Smooth muscle cell (in vitro differentiated cells): ENCODE data around the gene ALOX5AP. TPM values are rescaled to one million over a fixed set of nuclear protein-coding genes. Genes with fewer than 3 reads are reported as not detected.

Source experiments
- DNase-seq: peaks from one replicate; lab custom pipeline; 2025; ENCODE audit not compliant: unreplicated experiment; lab: John Stamatoyannopoulos, UW
- H2AFZ ChIP-seq: fragments of 200-600 bp; sonication (generic); 2 replicates; pipeline ENCODE4 v1.6.0; 2016; ENCODE audit warnings: antibody characterized with exemption, low read depth, mild to moderate bottlenecking
- H3F3A ChIP-seq: fragments of 200-600 bp; sonication (generic); 2 replicates; pipeline ENCODE4 v1.6.0; 2017; ENCODE audit warnings: antibody characterized with exemption, low read depth
- H3K27ac ChIP-seq: fragments of 200-600 bp; sonication (generic); 2 replicates; pipeline ENCODE4 v1.5.1; 2016; ENCODE audit warnings: low read depth, mild to moderate bottlenecking
- H3K27me3 ChIP-seq: fragments of 200-600 bp; sonication (generic); 2 replicates; pipeline ENCODE4 v1.6.1; 2016; ENCODE audit warnings: low read depth, mild to moderate bottlenecking
- H3K36me3 ChIP-seq: fragments of 200-600 bp; sonication (generic); 2 replicates; pipeline ENCODE4 v1.5.1; 2016; ENCODE audit warnings: low read depth
- H3K4me1 ChIP-seq: fragments of 200-600 bp; sonication (generic); 2 replicates; pipeline ENCODE4 v1.5.1; 2016; ENCODE audit warnings: low read depth
- H3K4me2 ChIP-seq: fragments of 200-600 bp; sonication (generic); 2 replicates; pipeline ENCODE4 v1.6.0; 2016; ENCODE audit warnings: mild to moderate bottlenecking
- H3K4me3 ChIP-seq: fragments of 200-600 bp; sonication (generic); 2 replicates; pipeline ENCODE4 v1.5.1; 2016; ENCODE audit warnings: mild to moderate bottlenecking
- H3K79me2 ChIP-seq: fragments of 200-600 bp; sonication (generic); 2 replicates; pipeline ENCODE4 v1.6.0; 2016; ENCODE audit warnings: low read depth, mild to moderate bottlenecking
- H3K9ac ChIP-seq: fragments of 200-600 bp; sonication (generic); 2 replicates; pipeline ENCODE4 v1.6.0; 2016; ENCODE audit warnings: low read depth
- H3K9me3 ChIP-seq: fragments of 200-600 bp; sonication (generic); replicated peaks from 2 replicates; pipeline ENCODE4 v1.5.1; 2016; ENCODE audit warnings: low read depth
- H4K20me1 ChIP-seq: fragments of 200-600 bp; sonication (generic); 2 replicates; pipeline ENCODE4 v1.6.0; 2016; ENCODE audit warnings: low read depth
- WGBS: methylation state at CpG from one replicate; pipeline ENCODE4 v1.1.7; 2016; ENCODE audit warnings: low lambda C conversion rate; 5-methylcytosine and 5-hydroxymethylcytosine counted together
- polyA plus RNA-seq: library from polyadenylated mRNA; unstranded; fragments of >200 nt; fragmentation: Nextera tagmentation; extraction: Ambion mirVana; gene quantifications from 2 replicates; pipeline ENCODE4 v1.2.1, GENCODE V29; 2016
- total RNA-seq: library from RNA; depleted of rRNA; stranded (reverse); fragments of >200 nt; gene quantifications from 2 replicates; pipeline ENCODE4 v1.2.3, GENCODE V29; 2014
- TF ChIP-seq, protein P1 (sequence below): fragments of 200-600 bp; sonication (generic); IDR thresholded peaks from 2 replicates; pipeline ENCODE4 v1.5.1; 2017; ENCODE audit warnings: borderline replicate concordance, mild to moderate bottlenecking, antibody characterized with exemption; ENCODE audit not compliant: insufficient read depth, poor library complexity, severe bottlenecking

The ALOX5AP gene
- total and polyA plus RNA-seq, 2 experiments from 2014 or later = 0.22 TPM; not detected in 1

DNA sequence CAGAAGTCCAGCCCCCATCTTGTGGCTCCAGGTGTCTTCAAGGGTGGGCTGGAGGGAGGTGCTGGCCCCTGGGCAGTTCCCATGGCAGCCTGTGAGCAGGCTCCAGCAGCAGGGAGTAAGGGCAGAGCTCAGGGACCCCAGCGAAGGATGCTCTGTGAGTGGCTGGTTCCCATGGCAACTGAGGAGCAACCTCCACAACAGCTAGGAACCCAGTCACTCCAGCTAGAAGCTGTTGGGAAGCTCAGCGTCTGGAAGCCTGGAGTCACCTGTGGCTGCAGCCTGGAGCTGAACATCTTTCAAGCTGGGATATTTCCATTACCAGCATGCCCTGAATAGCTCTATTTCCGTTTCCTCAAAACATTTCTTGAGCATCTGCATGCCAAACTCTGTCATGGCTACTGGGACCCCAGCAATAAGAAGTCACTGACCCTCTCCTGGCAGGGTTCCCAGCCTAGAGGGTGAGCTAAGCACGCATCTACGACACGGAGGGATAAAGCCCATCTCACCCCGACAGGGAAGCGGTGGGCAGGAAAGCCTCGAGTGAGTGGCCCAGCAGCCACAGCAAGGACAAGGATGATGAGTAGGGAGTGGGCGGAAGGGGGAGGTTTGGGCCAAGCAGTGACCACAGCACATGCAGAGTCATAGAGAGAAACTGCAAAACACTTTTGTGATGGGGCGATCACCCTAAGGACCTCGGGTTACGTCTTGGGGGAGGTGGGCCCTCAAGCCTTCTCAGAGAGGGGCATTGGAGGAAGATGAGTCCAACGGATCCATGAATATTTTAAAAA is 52.6 kb downstream of the ALOX5AP start:
- Histone ChIP-seq H3K9me3 (no peaks in the 10 kb centered on the region), H3K4me2 (no peak overlapping the region), H2AFZ (no peak overlapping the region), H3K27me3 (no peaks in the 10 kb centered on the region), H3K4me3 (no peak overlapping the region), H3K9ac (no peak overlapping the region), H3K79me2 (no peaks in the 10 kb centered on the region), H3K4me1 (peaks cover 8% of the 10 kb centered on the region), H3K36me3 (no peaks in the 10 kb centered on the region), H3K27ac (no peak overlapping the region), H3F3A (no peaks in the 10 kb centered on the region), H4K20me1 (no peaks in the 10 kb centered on the region)
- WGBS = 72% methylated on average over 14 of the region's 14 CpGs
- TF ChIP-seq, protein P1, sequence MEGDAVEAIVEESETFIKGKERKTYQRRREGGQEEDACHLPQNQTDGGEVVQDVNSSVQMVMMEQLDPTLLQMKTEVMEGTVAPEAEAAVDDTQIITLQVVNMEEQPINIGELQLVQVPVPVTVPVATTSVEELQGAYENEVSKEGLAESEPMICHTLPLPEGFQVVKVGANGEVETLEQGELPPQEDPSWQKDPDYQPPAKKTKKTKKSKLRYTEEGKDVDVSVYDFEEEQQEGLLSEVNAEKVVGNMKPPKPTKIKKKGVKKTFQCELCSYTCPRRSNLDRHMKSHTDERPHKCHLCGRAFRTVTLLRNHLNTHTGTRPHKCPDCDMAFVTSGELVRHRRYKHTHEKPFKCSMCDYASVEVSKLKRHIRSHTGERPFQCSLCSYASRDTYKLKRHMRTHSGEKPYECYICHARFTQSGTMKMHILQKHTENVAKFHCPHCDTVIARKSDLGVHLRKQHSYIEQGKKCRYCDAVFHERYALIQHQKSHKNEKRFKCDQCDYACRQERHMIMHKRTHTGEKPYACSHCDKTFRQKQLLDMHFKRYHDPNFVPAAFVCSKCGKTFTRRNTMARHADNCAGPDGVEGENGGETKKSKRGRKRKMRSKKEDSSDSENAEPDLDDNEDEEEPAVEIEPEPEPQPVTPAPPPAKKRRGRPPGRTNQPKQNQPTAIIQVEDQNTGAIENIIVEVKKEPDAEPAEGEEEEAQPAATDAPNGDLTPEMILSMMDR = no peak
- no peak for DNase-seq

DNA sequence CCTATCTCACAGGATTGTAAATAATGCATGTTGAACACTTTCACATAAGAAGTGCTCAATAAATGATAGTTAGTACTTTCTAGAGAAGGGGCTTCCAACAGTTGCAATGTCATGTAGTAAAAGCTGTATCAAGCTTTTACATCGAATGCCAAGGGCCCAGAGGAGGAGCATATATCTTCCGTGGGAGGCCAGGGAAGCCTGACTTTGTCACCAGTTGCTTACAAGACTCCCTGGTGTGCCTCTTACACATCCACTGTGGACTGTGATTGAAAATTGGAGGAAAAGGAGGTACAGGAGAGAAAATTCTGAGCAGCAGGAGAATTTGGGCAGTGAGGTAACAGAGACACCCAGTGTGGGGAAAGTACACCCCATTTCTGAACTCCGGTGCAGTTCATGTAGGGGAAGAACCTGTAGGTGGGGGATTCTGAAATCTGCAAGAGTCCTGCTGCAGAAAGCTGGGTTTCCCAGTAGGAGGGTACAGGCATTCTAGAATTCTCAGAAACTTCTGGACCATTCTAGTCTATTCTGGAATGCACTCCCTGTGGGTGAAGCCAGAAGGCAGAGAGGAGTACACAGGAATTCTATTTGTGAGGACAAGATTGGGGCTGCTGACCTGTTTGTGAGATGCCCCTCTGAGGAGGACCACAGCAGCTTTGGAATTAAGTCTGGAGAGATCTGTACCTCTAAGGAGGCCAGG is 54.0 kb downstream of the ALOX5AP start:
- H3K9me3 ChIP-seq = no peaks in the 10 kb centered on the region
- no peak overlapping the region for H3K27ac ChIP-seq
- WGBS = 89% methylated on average over 3 of the region's 3 CpGs
- H3K27me3 ChIP-seq = no peaks in the 10 kb centered on the region
- H3K79me2 ChIP-seq = no peaks in the 10 kb centered on the region
- H3K4me2 ChIP-seq = no peak overlapping the region
- no peak for DNase-seq
- H3K4me1 ChIP-seq = peaks cover 9% of the 10 kb centered on the region
- no peaks in the 10 kb centered on the region for H3K36me3 ChIP-seq
- TF ChIP-seq, protein P1 = no peak
- H4K20me1 ChIP-seq = no peaks in the 10 kb centered on the region
- H2AFZ ChIP-seq = no peak overlapping the region
- H3K4me3 ChIP-seq = no peak overlapping the region
- no peak overlapping the region for H3K9ac ChIP-seq
- H3F3A ChIP-seq = no peaks in the 10 kb centered on the region

DNA sequence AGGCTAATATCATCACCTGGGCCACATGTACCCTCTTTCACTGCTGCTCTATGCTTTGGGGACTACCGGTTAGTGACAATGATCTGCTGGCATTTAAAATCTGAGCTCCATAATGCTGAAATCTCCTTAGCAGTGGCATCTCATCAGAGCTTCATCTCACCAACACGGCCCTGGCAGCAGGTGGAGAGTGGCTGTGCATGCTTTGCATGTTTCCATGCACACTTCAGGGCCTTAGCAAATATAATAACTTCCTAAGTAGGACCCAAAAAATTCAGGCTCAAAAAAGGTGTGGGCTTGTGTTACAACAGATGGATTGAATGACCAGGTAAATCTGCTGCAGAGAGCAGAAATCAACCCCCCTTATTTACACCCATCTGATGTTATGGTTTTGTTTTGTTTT is 55.2 kb downstream of the ALOX5AP start:
- TF ChIP-seq, protein P1 = no peak
- WGBS = 99% methylated on average over 2 of the region's 2 CpGs
- H3K9ac ChIP-seq = no peak overlapping the region

More for the DNA sequence above, 55.2 kb downstream of the ALOX5AP start:
- no peak for DNase-seq
- Histone ChIP-seq H3K9me3 (no peaks in the 10 kb centered on the region), H2AFZ (no peak overlapping the region), H3K4me1 (peaks cover 9% of the 10 kb centered on the region), H3K4me2 (no peak overlapping the region), H3K27ac (no peak overlapping the region), H3K36me3 (no peaks in the 10 kb centered on the region), H3K27me3 (no peaks in the 10 kb centered on the region), H4K20me1 (no peaks in the 10 kb centered on the region), H3K79me2 (no peaks in the 10 kb centered on the region), H3F3A (no peaks in the 10 kb centered on the region), H3K4me3 (no peak overlapping the region)
